Keratinocyte (primary cell): Measurements from ENCODE around the gene DNHD1.

Experiments used
- EZH2 ChIP-seq: IDR thresholded peaks from one replicate; pipeline ENCODE4 v1.6.1; 2012; ENCODE audit warnings: inconsistent platforms, mild to moderate bottlenecking, low read length, moderate library complexity
- TF ChIP-seq, protein P1 (sequence below), 3 experiments: IDR thresholded peaks in 1 of 3; conservative IDR thresholded peaks in 1 of 3; optimal IDR thresholded peaks in 1 of 3; 2 replicates in 2 of 3; 3 replicates in 1 of 3; pipeline versions ENCODE3 to v1.5.1; 2011; ENCODE audit warnings: low read length in 3 of 3, mild to moderate bottlenecking in 3 of 3, moderate library complexity in 2 of 3, control low read depth in 1 of 3, inconsistent platforms in 1 of 3; ENCODE audit not compliant: insufficient read depth in 2 of 3; ENCODE audit errors: extremely low read depth in 1 of 3

DNA sequence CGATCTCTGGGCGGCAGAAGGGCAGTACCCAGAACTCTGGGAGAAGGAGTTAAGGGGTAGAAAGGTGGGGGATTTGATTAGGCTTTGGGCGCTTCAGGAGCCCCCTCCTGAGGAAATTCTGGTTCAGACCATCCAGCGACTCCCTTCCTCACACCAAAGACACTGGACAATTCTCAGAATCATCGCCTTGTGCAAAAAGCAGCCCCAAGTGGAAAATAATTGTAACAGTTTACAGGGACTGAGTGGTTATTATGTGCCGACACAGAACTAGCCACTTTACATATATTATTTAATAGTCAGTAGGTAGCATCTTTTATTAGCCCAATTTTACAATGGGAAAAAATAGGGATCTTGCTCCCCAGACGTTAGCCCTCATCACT lies 22.7 kb upstream of the DNHD1 start:
- TF ChIP-seq, protein P1, sequence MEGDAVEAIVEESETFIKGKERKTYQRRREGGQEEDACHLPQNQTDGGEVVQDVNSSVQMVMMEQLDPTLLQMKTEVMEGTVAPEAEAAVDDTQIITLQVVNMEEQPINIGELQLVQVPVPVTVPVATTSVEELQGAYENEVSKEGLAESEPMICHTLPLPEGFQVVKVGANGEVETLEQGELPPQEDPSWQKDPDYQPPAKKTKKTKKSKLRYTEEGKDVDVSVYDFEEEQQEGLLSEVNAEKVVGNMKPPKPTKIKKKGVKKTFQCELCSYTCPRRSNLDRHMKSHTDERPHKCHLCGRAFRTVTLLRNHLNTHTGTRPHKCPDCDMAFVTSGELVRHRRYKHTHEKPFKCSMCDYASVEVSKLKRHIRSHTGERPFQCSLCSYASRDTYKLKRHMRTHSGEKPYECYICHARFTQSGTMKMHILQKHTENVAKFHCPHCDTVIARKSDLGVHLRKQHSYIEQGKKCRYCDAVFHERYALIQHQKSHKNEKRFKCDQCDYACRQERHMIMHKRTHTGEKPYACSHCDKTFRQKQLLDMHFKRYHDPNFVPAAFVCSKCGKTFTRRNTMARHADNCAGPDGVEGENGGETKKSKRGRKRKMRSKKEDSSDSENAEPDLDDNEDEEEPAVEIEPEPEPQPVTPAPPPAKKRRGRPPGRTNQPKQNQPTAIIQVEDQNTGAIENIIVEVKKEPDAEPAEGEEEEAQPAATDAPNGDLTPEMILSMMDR (optimal IDR thresholded peaks at IDR 0.05 in 1 of 3, IDR thresholded peaks at IDR 0.05 in 1 of 3, conservative IDR thresholded peaks at IDR 0.05 in 1 of 3; ENCODE audit: extremely low read depth in 1 of 3, insufficient read depth in 2 of 3, low read length in 3 of 3) = no peak
- TF ChIP-seq EZH2 = no peak
